Measurements from ENCODE around the gene ATP11A. TPM values are rescaled to one million over a fixed set of nuclear protein-coding genes. Genes with fewer than 3 reads are reported as not detected.

ATP11A gene
- total RNA-seq, 3 donors from 2014 or later = 15.5 to 28.7 (median 19.4) TPM

DNA sequence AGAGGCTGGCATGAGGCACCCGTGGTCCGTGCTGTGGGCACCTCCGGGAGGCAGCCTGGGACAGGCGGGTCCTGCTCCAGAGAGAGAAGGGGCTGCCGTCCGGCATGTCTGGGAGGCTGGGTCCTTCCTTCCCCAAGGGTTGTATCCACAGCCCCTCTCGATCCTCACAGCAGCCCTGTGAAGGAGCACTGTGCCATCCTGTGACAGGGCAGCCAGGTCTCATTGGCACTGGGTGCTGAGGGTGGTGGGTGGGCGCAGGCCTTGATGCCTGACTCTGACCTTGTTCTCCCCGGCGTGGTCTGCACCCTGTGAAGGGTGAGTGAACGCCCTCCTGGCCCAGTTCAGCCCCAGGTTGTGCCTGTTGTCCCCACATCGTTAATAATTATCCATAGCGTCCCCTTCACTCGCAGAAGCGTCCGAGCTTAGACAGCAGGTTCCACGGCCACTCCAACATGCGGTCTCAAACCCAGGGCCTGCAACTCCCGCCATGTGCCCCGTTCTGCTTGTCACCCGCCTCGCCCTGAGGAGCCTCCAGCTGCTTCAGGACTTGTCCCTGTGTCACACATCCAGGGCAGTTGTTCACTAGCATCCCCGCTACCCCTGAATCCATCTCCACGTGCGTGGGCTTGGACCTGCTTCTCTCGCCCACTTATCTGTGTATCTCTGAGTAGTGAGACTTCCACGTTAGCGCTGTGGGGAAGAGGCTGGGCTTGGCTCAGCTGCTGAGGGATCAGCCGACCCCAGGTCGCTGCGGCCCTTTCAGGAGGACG lies 10.6 kb downstream of the ATP11A start:
- Histone ChIP-seq H3K9me3 (no peaks in the 10 kb centered on the region), H3K4me1 (ENCODE audit: low read depth) (no peaks in the 10 kb centered on the region), H3K36me3 (ENCODE audit: low read depth) (no peaks in the 10 kb centered on the region), H3K4me3 (no peak overlapping the region)
- intact Hi-C loops (cut with DNase I, micrococcal nuclease) = no loop called here
- no peak for ATAC-seq
- TF ChIP-seq, protein P1, sequence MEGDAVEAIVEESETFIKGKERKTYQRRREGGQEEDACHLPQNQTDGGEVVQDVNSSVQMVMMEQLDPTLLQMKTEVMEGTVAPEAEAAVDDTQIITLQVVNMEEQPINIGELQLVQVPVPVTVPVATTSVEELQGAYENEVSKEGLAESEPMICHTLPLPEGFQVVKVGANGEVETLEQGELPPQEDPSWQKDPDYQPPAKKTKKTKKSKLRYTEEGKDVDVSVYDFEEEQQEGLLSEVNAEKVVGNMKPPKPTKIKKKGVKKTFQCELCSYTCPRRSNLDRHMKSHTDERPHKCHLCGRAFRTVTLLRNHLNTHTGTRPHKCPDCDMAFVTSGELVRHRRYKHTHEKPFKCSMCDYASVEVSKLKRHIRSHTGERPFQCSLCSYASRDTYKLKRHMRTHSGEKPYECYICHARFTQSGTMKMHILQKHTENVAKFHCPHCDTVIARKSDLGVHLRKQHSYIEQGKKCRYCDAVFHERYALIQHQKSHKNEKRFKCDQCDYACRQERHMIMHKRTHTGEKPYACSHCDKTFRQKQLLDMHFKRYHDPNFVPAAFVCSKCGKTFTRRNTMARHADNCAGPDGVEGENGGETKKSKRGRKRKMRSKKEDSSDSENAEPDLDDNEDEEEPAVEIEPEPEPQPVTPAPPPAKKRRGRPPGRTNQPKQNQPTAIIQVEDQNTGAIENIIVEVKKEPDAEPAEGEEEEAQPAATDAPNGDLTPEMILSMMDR (IDR thresholded peaks at IDR 0.05) = no peak
- DNase-seq = no peak

DNA sequence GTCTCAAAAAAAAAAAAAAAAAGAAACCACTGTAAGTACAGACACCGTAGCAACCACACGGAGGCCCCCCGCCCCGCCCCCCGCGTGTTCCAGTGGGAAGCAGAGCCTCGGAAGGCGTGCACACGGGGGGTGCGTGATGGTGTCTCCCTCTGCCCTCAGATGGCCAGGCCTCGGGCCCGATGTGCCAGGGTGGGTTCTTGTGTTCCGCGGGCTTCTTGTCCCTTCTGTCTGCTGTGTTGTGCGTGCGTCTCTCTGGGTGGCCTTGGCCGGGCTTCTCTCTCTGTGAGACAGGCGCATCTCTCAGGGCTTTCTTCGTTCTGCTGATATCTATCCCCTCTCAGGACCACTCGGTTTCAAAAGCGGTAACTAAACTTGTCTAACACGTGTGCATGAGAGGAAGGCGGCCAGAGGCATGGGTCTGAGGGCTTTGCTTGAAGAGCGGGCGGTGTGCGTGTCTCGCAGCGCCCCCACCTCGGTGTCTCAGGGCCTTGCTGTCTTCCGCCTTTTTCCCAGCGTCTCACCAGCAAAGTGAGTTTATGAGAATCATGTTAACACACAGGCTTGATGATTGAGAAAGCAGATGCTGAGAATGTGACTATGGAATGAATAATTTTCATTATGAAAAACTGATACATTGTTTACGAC lies 12.6 kb downstream of the ATP11A start:
- TF ChIP-seq, protein P1 (IDR thresholded peaks at IDR 0.05) = no peak
- intact Hi-C loops (cut with DNase I, micrococcal nuclease) = no loop called here
- no peaks in the 10 kb centered on the region for H3K4me1 ChIP-seq (ENCODE audit: low read depth)
- DNase-seq (no peak), ATAC-seq (no peak)
- no peaks in the 10 kb centered on the region for H3K36me3 ChIP-seq (ENCODE audit: low read depth)
- H3K4me3 ChIP-seq = no peak overlapping the region
- no peaks in the 10 kb centered on the region for H3K9me3 ChIP-seq

DNA sequence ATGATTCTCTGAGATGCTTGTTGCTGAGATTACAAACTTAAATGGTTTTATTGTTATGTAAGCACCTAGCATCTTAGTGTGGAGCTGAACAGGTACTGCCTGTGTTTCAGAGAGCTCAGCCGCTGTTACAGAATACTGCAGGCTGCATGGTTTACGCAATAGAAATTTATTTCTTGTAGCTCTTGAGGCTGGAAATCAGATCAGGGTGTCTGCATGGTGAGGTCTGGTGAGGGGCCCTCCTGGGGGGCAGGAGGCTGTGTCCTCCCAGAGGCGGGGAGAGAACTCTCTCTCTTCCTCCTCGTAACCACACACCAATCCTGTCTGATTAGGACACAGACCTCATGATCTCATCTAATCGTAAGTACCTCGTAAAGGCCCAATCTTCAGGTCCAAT lies 13.1 kb downstream of the ATP11A start:
- ATAC-seq (no peak), DNase-seq (no peak)
- H3K4me1 ChIP-seq (ENCODE audit: low read depth) = no peaks in the 10 kb centered on the region
- H3K4me3 ChIP-seq = no peak overlapping the region
- intact Hi-C loops (cut with DNase I, micrococcal nuclease) = no loop called here
- TF ChIP-seq, protein P1 (IDR thresholded peaks at IDR 0.05) = no peak
- H3K9me3 ChIP-seq = no peaks in the 10 kb centered on the region
- H3K36me3 ChIP-seq (ENCODE audit: low read depth) = no peaks in the 10 kb centered on the region

DNA sequence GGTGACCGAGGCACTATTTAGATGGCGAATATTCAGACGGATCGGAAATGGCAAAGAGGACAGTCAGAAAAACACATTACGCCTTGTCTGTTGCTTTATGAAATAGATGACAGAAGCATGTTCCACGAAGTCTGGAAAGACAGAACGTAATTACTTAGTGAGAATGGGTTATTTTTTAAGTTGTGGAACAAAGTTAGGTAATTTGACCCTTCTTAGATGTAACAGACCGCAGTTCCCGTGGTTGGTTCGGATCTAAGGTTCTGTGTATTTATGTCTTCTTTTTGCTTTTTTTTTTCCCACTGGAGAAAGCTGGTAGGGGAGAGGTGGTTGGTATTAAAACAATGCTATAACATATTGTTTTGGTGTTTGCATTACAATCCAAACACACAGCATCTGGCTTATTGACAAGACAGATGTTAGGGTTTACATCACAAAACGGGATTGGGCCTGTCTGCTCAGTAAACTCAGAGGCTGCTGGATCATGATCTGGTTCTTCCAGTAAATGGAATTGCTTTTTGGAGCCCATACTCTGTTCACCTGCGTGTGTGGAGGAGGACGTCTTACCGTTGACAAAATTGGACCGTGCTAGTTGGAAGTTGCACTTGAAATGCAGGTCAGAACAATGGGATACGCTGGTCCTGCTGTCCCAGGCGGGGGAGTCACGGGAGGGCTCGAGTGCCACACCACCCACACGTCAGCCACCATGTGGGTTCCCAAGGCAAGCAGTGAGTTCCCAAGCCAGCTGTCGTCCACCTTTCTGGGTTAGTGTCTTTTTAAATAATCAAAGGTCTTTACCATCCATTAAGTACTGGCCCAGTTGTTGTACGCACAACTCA lies 13.8 kb downstream of the ATP11A start:
- DNase-seq = no peak

More for the DNA sequence above, 13.8 kb downstream of the ATP11A start:
- ATAC-seq = no peak
- Histone ChIP-seq H3K9me3 (no peaks in the 10 kb centered on the region), H3K36me3 (ENCODE audit: low read depth) (no peaks in the 10 kb centered on the region), H3K4me3 (no peak overlapping the region), H3K4me1 (ENCODE audit: low read depth) (no peaks in the 10 kb centered on the region)
- TF ChIP-seq, protein P1 (IDR thresholded peaks at IDR 0.05) = no peak
- intact Hi-C loops (cut with DNase I, micrococcal nuclease) = no loop called here

Measured in mucosa of descending colon (tissue), 3 donors.